Measurements from ENCODE around the gene UBTD1. TPM values are rescaled to one million over a fixed set of nuclear protein-coding genes. Genes with fewer than 3 reads are reported as not detected.

The UBTD1 gene
- polyA plus RNA-seq, 3 donors: 17.2 to 20.0 (median 19.0) TPM

GRCh38 chr10:97532935-97533671, 34.4 kb downstream of the UBTD1 start:
- Histone ChIP-seq H3K27ac (ENCODE audit: low read depth in 1 of 2, low read length in 2 of 2) (no peak overlapping the region), H3K9me3 (replicated peaks in 1 of 2; ENCODE audit: control insufficient read depth in 1 of 2, insufficient read depth in 1 of 2, low read length in 2 of 2) (no peaks in the 10 kb centered on the region), H3K4me2 (replicated peaks; ENCODE audit: extremely low read depth, low read length, poor library complexity, severe bottlenecking) (no peak overlapping the region), H3K4me3 (replicated peaks in 1 of 3; ENCODE audit: low read depth in 2 of 3, low read length in 3 of 3) (no peak overlapping the region), H3K9ac (ENCODE audit: insufficient read depth, low read length, poor library complexity, severe bottlenecking) (no peak overlapping the region), H4K20me1 (ENCODE audit: insufficient read depth, low read length) (peaks cover 33% of the 10 kb centered on the region), H3K4me1 (ENCODE audit: control insufficient read depth in 1 of 2, insufficient read depth in 2 of 2, low read length in 2 of 2) (no peaks in the 10 kb centered on the region), H3K27me3 (ENCODE audit: control insufficient read depth in 2 of 2, insufficient read depth in 2 of 2, low read length in 2 of 2) (no peaks in the 10 kb centered on the region), H3K36me3 (replicated peaks in 1 of 2; ENCODE audit: control insufficient read depth in 1 of 2, insufficient read depth in 2 of 2, low read length in 2 of 2) (peaks cover 0 to 4% of the 10 kb centered on the region in 2 donors), H3K79me2 (ENCODE audit: insufficient read depth, low read length) (no peaks in the 10 kb centered on the region), H2AFZ (ENCODE audit: insufficient read depth, low read depth, low read length, poor library complexity, severe bottlenecking) (no peak overlapping the region)
- H3K4me3 Mint-ChIP-seq: no peak overlapping the region
- H3K9me3 Mint-ChIP-seq: peaks cover 0 to 5% (median 0%) of the 10 kb centered on the region in 7 donors
- WGBS (ENCODE audit: insufficient coverage): 70% methylated on average over 4 of the region's 12 CpGs
- no peak overlapping the region for H3K27ac Mint-ChIP-seq
- peaks cover 5 to 7% of the 10 kb centered on the region in 2 donors for H3K36me3 Mint-ChIP-seq
- no peak for DNase-seq
- H3K27me3 Mint-ChIP-seq (ENCODE audit: low read depth in 3 of 3): no peaks in the 10 kb centered on the region
- TF ChIP-seq CTCF (IDR thresholded peaks at IDR 0.05): no peak
- peaks cover 1% of the 10 kb centered on the region for H3K4me1 Mint-ChIP-seq
- intact Hi-C loops (cut with micrococcal nuclease): no loop called here

DNA sequence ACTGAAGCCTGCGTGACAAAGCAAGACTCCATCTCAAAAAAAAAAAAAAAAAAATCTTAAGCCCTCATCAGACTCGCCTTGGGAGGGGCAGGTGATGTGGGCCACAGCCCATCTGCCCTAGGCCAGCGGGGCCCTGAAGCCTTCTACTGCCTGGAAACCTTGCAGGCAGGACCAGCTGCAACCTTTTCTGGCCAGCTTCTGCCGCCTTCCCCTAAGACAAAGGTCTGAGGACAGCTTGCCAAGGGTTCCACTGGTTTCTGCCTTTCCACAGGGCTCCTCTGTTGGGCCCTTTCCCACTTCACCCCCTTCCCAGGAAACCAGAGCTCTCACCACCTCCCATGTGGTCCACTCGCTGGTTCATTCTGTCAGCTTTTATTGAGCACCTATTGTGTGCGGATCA, 35.2 kb downstream of the UBTD1 start:
- intact Hi-C loops (cut with micrococcal nuclease): no loop called here
- 100% methylated on average over 3 of the region's 6 CpGs for WGBS (ENCODE audit: insufficient coverage)
- H3K9me3 Mint-ChIP-seq: peaks cover 0 to 4% (median 0%) of the 10 kb centered on the region in 7 donors
- Histone ChIP-seq H3K4me1 (ENCODE audit: control insufficient read depth in 1 of 2, insufficient read depth in 2 of 2, low read length in 2 of 2) (no peaks in the 10 kb centered on the region), H3K9me3 (replicated peaks in 1 of 2; ENCODE audit: control insufficient read depth in 1 of 2, insufficient read depth in 1 of 2, low read length in 2 of 2) (no peaks in the 10 kb centered on the region), H3K9ac (ENCODE audit: insufficient read depth, low read length, poor library complexity, severe bottlenecking) (no peak overlapping the region), H3K36me3 (replicated peaks in 1 of 2; ENCODE audit: control insufficient read depth in 1 of 2, insufficient read depth in 2 of 2, low read length in 2 of 2) (peaks cover 0 to 4% of the 10 kb centered on the region in 2 donors), H3K4me3 (replicated peaks in 1 of 3; ENCODE audit: low read depth in 2 of 3, low read length in 3 of 3) (no peak overlapping the region), H2AFZ (ENCODE audit: insufficient read depth, low read depth, low read length, poor library complexity, severe bottlenecking) (no peak overlapping the region), H4K20me1 (ENCODE audit: insufficient read depth, low read length) (peaks cover 33% of the 10 kb centered on the region), H3K27ac (ENCODE audit: low read depth in 1 of 2, low read length in 2 of 2) (no peak overlapping the region), H3K79me2 (ENCODE audit: insufficient read depth, low read length) (no peaks in the 10 kb centered on the region), H3K27me3 (ENCODE audit: control insufficient read depth in 2 of 2, insufficient read depth in 2 of 2, low read length in 2 of 2) (no peaks in the 10 kb centered on the region), H3K4me2 (replicated peaks; ENCODE audit: extremely low read depth, low read length, poor library complexity, severe bottlenecking) (no peak overlapping the region)
- H3K4me3 Mint-ChIP-seq: no peak overlapping the region
- H3K27me3 Mint-ChIP-seq (ENCODE audit: low read depth in 3 of 3): no peaks in the 10 kb centered on the region
- no peak for TF ChIP-seq CTCF (IDR thresholded peaks at IDR 0.05)
- peaks cover 5 to 11% of the 10 kb centered on the region in 2 donors for H3K36me3 Mint-ChIP-seq
- peaks cover 1% of the 10 kb centered on the region for H3K4me1 Mint-ChIP-seq
- peak overlapping the region in 1 of 7 donors; percentile 19 for H3K27ac Mint-ChIP-seq
- no peak for DNase-seq
